GM12878 (cell line): Measurements from ENCODE around the gene FOXI3. TPM values are rescaled to one million over a fixed set of nuclear protein-coding genes. Genes with fewer than 3 reads are reported as not detected.

Experiments
- ATAC-seq: fragments of 200-7000 bp; cut with Tn5 transposase; 3 replicates; pipeline ENCODE4 v1.9.1; 2020; ENCODE audit warnings: mild to moderate bottlenecking, moderate library complexity
- BruUV-seq: library from RNA; stranded (reverse); fragments of 400-500 nt; replicated peaks from 2 replicates; lab custom pipeline; 2021; lab: Mats Ljungman, UMichigan
- CTCF ChIA-PET: fragments of 300-600 bp; sonication (Branson Sonifier 250); formaldehyde crosslinking; extraction: SDS; loops from one replicate; lab custom pipeline; 2021; ENCODE audit warnings: inconsistent platforms; lab: Yijun Ruan, JAX
- POLR2A ChIA-PET: fragments of 350-600 bp; formaldehyde crosslinking; extraction: SDS; loops from one replicate; lab custom pipeline; 2021; ENCODE audit warnings: inconsistent platforms; lab: Charles Lee
- RAD21 ChIA-PET: fragments of 300-600 bp; sonication (Branson Sonifier 250); formaldehyde crosslinking; loops from one replicate; lab custom pipeline; 2023; ENCODE audit warnings: antibody characterized with exemption; ENCODE audit not compliant: unreplicated experiment; lab: Charles Lee
- SMC1A ChIA-PET: fragments of 300-600 bp; sonication (Branson Sonifier 250); formaldehyde crosslinking; loops from one replicate; lab custom pipeline; 2023; ENCODE audit not compliant: unreplicated experiment, uncharacterized antibody; lab: Charles Lee
- DNase-seq: peaks from one replicate; pipeline ENCODE4 v3.0.0-alpha.2; 2011; ENCODE audit warnings: low read depth, low spot score
- FAIRE-seq: peaks from 3 replicates; lab custom pipeline; 2011; peaks lifted over from hg19 to GRCh38; lab: Jason Lieb, UNC
- H2AFZ ChIP-seq: 2 replicates; pipeline ENCODE4 v1.6.0; 2011; ENCODE audit warnings: low read depth, low read length, control low read depth; ENCODE audit not compliant: control insufficient read depth
- H3K27ac ChIP-seq: 2 replicates; pipeline ENCODE4 v1.5.1; 2011; ENCODE audit warnings: control low read depth; ENCODE audit not compliant: control insufficient read depth, insufficient read depth
- H3K27me3 ChIP-seq, 2 experiments: replicated peaks in 1 of 2; 2 replicates each; pipeline versions ENCODE4 v1.6.0 to v1.6.1; 2011; ENCODE audit warnings: low read length in 1 of 2; ENCODE audit not compliant: control insufficient read depth in 2 of 2, insufficient read depth in 2 of 2
- H3K36me3 ChIP-seq, 2 experiments: 2 replicates each; pipeline ENCODE4 v1.5.1; 2011; ENCODE audit warnings: low read length in 1 of 2; ENCODE audit not compliant: control insufficient read depth in 2 of 2, insufficient read depth in 2 of 2
- H3K4me1 ChIP-seq: 2 replicates; pipeline ENCODE4 v1.6.1; 2011; ENCODE audit warnings: mild to moderate bottlenecking, low read length, moderate library complexity, mixed read lengths; ENCODE audit not compliant: control insufficient read depth, insufficient read depth
- H3K4me2 ChIP-seq: 2 replicates; pipeline ENCODE4 v1.6.0; 2011; ENCODE audit warnings: control low read depth; ENCODE audit not compliant: control insufficient read depth, insufficient read depth
- H3K4me3 ChIP-seq: fragments of 200-600 bp; sonication (generic); 2 replicates; pipeline ENCODE4 v1.5.1; 2016
- H3K79me2 ChIP-seq: 2 replicates; pipeline ENCODE4 v1.6.0; 2011; ENCODE audit warnings: low read length; ENCODE audit not compliant: control insufficient read depth, insufficient read depth
- H3K9ac ChIP-seq: 2 replicates; pipeline ENCODE4 v1.8.0; 2011; ENCODE audit warnings: low read length, control low read depth, mixed read lengths; ENCODE audit not compliant: control insufficient read depth, insufficient read depth
- H3K9me3 ChIP-seq: replicated peaks from 3 replicates; pipeline ENCODE4 v1.5.1; 2011; ENCODE audit warnings: mild to moderate bottlenecking, low read length; ENCODE audit not compliant: control insufficient read depth, insufficient read depth
- H4K20me1 ChIP-seq: 2 replicates; pipeline ENCODE4 v1.6.0; 2011; ENCODE audit not compliant: control insufficient read depth, insufficient read depth
- BRCA1 ChIP-seq: IDR thresholded peaks from 2 replicates; pipeline ENCODE4 v1.6.1; 2011; ENCODE audit warnings: low read depth, low read length, improper control_type of control experiment
- CHD1 ChIP-seq: IDR thresholded peaks from 2 replicates; pipeline ENCODE4 v1.6.1; 2012; ENCODE audit warnings: low read depth, low read length, improper control_type of control experiment
- CHD4 ChIP-seq: fragments of 200-600 bp; sonication (generic); IDR thresholded peaks from 2 replicates; pipeline ENCODE4 v1.6.1; 2016; ENCODE audit warnings: mild to moderate bottlenecking
- GATAD2B ChIP-seq: fragments of 450-650 bp; conservative IDR thresholded peaks from 2 replicates; pipeline ENCODE4 v1.6.1; 2017; ENCODE audit warnings: low read depth, mild to moderate bottlenecking, moderate library complexity
- MTA2 ChIP-seq: fragments of 450-650 bp; IDR thresholded peaks from 2 replicates; pipeline ENCODE4 v1.6.1; 2016; ENCODE audit warnings: low read depth, mild to moderate bottlenecking, moderate library complexity
- SUPT20H ChIP-seq: IDR thresholded peaks from 2 replicates; pipeline ENCODE4 v1.6.1; 2011; ENCODE audit warnings: low read depth, mild to moderate bottlenecking, low read length, moderate library complexity, borderline replicate concordance; ENCODE audit not compliant: control insufficient read depth
- WGBS: methylation state at CpG from one replicate; pipeline ENCODE4 v1.1.6; 2016; ENCODE audit warnings: low lambda C conversion rate; ENCODE audit not compliant: insufficient replicate concordance, insufficient coverage; ENCODE audit errors: missing lambda C conversion rate; 5-methylcytosine and 5-hydroxymethylcytosine counted together
- in situ Hi-C: fragments of 300-500 bp; cut with MboI; formaldehyde crosslinking; loops from 9 replicates; pipeline ENCODE4 v1.14.3; 2018; ENCODE audit warnings: mixed read lengths
- intact Hi-C: fragments of 100-400 bp; cut with micrococcal nuclease; formaldehyde crosslinking; loops from one replicate; pipeline ENCODE4 v1.14.2; 2022; ENCODE audit not compliant: unreplicated experiment
- polyA plus RNA-seq, 11 experiments: library from polyadenylated mRNA; depleted of rRNA in 4 of 11; unstranded in 6 of 11; stranded (reverse) in 5 of 11; fragments of >200 nt; fragmentation: Nextera tagmentation in 4 of 11; fragmentation: Illumina TruSeq in 1 of 11; extraction: Ambion mirVana in 4 of 11; extraction: Trizol in 1 of 11; gene quantifications; 1 replicate in 1 of 11; 2 replicates in 10 of 11; pipeline versions ENCODE4 v1.2.1 to v1.2.3, GENCODE V29; 2011 to 2016; ENCODE audit warnings: inconsistent platforms in 2 of 11, missing spikeins in 2 of 11, low read depth in 1 of 11
- total RNA-seq, 4 experiments: library from RNA; depleted of rRNA in 3 of 4; stranded (reverse); fragments of >200 nt in 3 of 4; fragmentation: Illumina TruSeq in 1 of 4; extraction: Trizol in 1 of 4; gene quantifications; 2 replicates each; pipeline versions ENCODE4 v1.2.1 to v1.2.3, GENCODE V29; 2013 to 2021
- TF ChIP-seq, protein P1 (sequence below): fragments of 450-650 bp; IDR thresholded peaks from 2 replicates; pipeline ENCODE4 v1.6.1; 2017; ENCODE audit warnings: antibody characterized with exemption, mild to moderate bottlenecking, moderate library complexity
- TF ChIP-seq, protein P2 (sequence below): IDR thresholded peaks from 2 replicates; pipeline ENCODE4 v1.6.1; 2012; ENCODE audit warnings: low read length, inconsistent platforms
- TF ChIP-seq, protein P3 (sequence below): fragments of 450-650 bp; IDR thresholded peaks from 2 replicates; pipeline ENCODE4 v1.6.1; 2017; ENCODE audit warnings: borderline replicate concordance
- TF ChIP-seq, protein P4 (sequence below): fragments of 450-650 bp; IDR thresholded peaks from 2 replicates; pipeline ENCODE4 v1.6.1; 2017; ENCODE audit warnings: mild to moderate bottlenecking
- TF ChIP-seq, protein P5 (sequence below): fragments of 450-650 bp; IDR thresholded peaks from 2 replicates; pipeline ENCODE4 v1.6.1; 2017; ENCODE audit warnings: mild to moderate bottlenecking, low read depth, inconsistent platforms; ENCODE audit not compliant: poor library complexity, severe bottlenecking

The FOXI3 gene
- total and polyA plus RNA-seq, 10 of the 15 experiments (the other 5 are each of a cell fraction or from before 2014, with no cell fraction given) = not detected

DNA sequence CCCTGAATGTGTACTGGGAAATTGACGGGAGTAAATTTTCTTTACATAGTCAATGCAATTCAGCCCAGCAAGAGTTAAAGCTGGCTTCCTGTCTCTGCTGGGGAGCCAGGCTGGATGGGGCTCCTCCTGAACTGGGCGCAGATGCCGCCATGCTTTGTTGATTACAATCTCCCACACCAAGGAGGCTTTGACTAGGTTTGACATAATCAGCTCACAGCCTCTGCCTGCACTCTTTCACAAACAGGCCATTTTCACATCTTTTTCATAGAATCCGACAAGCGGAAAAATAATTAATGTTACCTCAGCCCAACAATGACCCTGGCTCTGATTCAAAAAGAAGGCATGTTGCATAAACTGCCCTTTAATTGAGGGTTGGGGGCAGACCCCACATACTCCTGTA is 54.3 kb downstream of the FOXI3 start:
- ChIA-PET SMC1A (no interaction called here), RAD21 (no interaction called here), POLR2A (no interaction called here), CTCF (interaction anchor here (0.6 kb wide), 1 partner anchor 159 kb away, joined by 3 read pairs; no protein-coding TSS in a partner anchor)
- no peak for DNase-seq
- in situ Hi-C loops = no loop called here
- Histone ChIP-seq H3K36me3 (no peaks in the 10 kb centered on the region), H3K79me2 (no peaks in the 10 kb centered on the region), H3K9ac (no peak overlapping the region), H3K27ac (no peak overlapping the region), H3K4me2 (no peak overlapping the region), H3K27me3 (no peaks in the 10 kb centered on the region), H3K4me3 (no peak overlapping the region), H4K20me1 (no peaks in the 10 kb centered on the region), H3K4me1 (no peaks in the 10 kb centered on the region), H3K9me3 (no peaks in the 10 kb centered on the region), H2AFZ (no peak overlapping the region)
- TF ChIP-seq, protein P1, sequence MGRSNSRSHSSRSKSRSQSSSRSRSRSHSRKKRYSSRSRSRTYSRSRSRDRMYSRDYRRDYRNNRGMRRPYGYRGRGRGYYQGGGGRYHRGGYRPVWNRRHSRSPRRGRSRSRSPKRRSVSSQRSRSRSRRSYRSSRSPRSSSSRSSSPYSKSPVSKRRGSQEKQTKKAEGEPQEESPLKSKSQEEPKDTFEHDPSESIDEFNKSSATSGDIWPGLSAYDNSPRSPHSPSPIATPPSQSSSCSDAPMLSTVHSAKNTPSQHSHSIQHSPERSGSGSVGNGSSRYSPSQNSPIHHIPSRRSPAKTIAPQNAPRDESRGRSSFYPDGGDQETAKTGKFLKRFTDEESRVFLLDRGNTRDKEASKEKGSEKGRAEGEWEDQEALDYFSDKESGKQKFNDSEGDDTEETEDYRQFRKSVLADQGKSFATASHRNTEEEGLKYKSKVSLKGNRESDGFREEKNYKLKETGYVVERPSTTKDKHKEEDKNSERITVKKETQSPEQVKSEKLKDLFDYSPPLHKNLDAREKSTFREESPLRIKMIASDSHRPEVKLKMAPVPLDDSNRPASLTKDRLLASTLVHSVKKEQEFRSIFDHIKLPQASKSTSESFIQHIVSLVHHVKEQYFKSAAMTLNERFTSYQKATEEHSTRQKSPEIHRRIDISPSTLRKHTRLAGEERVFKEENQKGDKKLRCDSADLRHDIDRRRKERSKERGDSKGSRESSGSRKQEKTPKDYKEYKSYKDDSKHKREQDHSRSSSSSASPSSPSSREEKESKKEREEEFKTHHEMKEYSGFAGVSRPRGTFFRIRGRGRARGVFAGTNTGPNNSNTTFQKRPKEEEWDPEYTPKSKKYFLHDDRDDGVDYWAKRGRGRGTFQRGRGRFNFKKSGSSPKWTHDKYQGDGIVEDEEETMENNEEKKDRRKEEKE = no peak
- TF ChIP-seq, protein P2, sequence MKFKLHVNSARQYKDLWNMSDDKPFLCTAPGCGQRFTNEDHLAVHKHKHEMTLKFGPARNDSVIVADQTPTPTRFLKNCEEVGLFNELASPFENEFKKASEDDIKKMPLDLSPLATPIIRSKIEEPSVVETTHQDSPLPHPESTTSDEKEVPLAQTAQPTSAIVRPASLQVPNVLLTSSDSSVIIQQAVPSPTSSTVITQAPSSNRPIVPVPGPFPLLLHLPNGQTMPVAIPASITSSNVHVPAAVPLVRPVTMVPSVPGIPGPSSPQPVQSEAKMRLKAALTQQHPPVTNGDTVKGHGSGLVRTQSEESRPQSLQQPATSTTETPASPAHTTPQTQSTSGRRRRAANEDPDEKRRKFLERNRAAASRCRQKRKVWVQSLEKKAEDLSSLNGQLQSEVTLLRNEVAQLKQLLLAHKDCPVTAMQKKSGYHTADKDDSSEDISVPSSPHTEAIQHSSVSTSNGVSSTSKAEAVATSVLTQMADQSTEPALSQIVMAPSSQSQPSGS = no peak
- TF ChIP-seq, protein P3, sequence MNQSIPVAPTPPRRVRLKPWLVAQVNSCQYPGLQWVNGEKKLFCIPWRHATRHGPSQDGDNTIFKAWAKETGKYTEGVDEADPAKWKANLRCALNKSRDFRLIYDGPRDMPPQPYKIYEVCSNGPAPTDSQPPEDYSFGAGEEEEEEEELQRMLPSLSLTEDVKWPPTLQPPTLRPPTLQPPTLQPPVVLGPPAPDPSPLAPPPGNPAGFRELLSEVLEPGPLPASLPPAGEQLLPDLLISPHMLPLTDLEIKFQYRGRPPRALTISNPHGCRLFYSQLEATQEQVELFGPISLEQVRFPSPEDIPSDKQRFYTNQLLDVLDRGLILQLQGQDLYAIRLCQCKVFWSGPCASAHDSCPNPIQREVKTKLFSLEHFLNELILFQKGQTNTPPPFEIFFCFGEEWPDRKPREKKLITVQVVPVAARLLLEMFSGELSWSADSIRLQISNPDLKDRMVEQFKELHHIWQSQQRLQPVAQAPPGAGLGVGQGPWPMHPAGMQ = no peak
- TF ChIP-seq CHD4 = no peak
- no peak for TF ChIP-seq CHD1
- TF ChIP-seq, protein P4, sequence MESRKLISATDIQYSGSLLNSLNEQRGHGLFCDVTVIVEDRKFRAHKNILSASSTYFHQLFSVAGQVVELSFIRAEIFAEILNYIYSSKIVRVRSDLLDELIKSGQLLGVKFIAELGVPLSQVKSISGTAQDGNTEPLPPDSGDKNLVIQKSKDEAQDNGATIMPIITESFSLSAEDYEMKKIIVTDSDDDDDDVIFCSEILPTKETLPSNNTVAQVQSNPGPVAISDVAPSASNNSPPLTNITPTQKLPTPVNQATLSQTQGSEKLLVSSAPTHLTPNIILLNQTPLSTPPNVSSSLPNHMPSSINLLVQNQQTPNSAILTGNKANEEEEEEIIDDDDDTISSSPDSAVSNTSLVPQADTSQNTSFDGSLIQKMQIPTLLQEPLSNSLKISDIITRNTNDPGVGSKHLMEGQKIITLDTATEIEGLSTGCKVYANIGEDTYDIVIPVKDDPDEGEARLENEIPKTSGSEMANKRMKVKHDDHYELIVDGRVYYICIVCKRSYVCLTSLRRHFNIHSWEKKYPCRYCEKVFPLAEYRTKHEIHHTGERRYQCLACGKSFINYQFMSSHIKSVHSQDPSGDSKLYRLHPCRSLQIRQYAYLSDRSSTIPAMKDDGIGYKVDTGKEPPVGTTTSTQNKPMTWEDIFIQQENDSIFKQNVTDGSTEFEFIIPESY = no peak
- no peak for TF ChIP-seq MTA2
- no peak for TF ChIP-seq GATAD2B
- no peak for TF ChIP-seq SUPT20H
- TF ChIP-seq, protein P5, sequence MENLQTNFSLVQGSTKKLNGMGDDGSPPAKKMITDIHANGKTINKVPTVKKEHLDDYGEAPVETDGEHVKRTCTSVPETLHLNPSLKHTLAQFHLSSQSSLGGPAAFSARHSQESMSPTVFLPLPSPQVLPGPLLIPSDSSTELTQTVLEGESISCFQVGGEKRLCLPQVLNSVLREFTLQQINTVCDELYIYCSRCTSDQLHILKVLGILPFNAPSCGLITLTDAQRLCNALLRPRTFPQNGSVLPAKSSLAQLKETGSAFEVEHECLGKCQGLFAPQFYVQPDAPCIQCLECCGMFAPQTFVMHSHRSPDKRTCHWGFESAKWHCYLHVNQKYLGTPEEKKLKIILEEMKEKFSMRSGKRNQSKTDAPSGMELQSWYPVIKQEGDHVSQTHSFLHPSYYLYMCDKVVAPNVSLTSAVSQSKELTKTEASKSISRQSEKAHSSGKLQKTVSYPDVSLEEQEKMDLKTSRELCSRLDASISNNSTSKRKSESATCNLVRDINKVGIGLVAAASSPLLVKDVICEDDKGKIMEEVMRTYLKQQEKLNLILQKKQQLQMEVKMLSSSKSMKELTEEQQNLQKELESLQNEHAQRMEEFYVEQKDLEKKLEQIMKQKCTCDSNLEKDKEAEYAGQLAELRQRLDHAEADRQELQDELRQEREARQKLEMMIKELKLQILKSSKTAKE = no peak
- TF ChIP-seq BRCA1 = no peak
- BruUV-seq = no TSS peak
- no peak for ATAC-seq
- WGBS = 58% methylated on average over 5 of the region's 5 CpGs
- intact Hi-C loops = no loop called here
- no peak for FAIRE-seq
